AG10803 (cell line): ENCODE measurements around the gene RARRES1.

Source experiments
- DNase-seq: peaks from one replicate; pipeline ENCODE4 v3.0.0; 2010; ENCODE audit warnings: low read depth
- H3K4me3 ChIP-seq: 2 replicates; pipeline ENCODE4 v1.5.1; 2011; ENCODE audit warnings: mild to moderate bottlenecking, low read length, control low read depth
- TF ChIP-seq, protein P1 (sequence below): conservative IDR thresholded peaks from 2 replicates; pipeline ENCODE4 v1.5.1; 2011; ENCODE audit warnings: mild to moderate bottlenecking, low read length, control low read depth, inconsistent platforms

Gene RARRES1

GRCh38 chr3:158727206-158728060 is 4.8 kb downstream of the RARRES1 start:
- TF ChIP-seq, protein P1, sequence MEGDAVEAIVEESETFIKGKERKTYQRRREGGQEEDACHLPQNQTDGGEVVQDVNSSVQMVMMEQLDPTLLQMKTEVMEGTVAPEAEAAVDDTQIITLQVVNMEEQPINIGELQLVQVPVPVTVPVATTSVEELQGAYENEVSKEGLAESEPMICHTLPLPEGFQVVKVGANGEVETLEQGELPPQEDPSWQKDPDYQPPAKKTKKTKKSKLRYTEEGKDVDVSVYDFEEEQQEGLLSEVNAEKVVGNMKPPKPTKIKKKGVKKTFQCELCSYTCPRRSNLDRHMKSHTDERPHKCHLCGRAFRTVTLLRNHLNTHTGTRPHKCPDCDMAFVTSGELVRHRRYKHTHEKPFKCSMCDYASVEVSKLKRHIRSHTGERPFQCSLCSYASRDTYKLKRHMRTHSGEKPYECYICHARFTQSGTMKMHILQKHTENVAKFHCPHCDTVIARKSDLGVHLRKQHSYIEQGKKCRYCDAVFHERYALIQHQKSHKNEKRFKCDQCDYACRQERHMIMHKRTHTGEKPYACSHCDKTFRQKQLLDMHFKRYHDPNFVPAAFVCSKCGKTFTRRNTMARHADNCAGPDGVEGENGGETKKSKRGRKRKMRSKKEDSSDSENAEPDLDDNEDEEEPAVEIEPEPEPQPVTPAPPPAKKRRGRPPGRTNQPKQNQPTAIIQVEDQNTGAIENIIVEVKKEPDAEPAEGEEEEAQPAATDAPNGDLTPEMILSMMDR, result peak; percentile 90
- no peak overlapping the region for H3K4me3 ChIP-seq
- peak; percentile 75 for DNase-seq

DNA sequence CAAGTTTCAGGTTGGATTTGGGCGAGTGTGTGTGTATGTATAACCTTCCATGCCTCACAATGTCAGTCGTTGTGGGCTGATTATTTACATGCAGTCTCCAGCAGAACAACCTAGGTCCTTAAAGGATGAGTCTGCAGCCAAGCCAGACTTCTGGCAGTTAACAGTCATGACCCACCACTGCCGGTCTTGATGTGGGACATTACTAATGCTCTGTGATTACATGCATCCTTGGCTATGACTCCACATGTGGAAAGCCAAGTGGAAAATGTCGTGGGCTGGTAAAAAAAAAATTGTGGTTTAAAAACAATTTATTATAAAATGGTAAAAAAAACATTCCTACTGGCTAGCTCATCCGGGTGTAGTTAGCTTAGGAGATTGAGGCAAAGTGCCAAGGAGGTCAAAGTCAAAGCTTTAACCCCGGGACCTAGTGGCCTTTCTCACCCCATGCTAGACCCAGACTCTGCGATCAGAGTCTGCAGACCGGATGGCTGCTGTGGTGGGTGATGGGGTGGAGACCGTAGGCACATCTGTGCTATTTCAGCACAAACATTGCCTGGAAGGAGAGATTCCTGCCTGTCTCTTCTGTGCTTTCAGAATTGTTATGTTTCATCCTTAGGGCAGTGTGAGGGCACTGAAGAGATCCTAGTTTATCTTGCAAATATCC is 6.8 kb downstream of the RARRES1 start:
- H3K4me3 ChIP-seq, result no peak overlapping the region
- TF ChIP-seq, protein P1, result no peak
- DNase-seq, result peak; percentile 96

GRCh38 chr3:158723991-158724390 is 8.3 kb downstream of the RARRES1 start:
- DNase-seq, result no peak
- TF ChIP-seq, protein P1, result no peak
- H3K4me3 ChIP-seq, result no peak overlapping the region

GRCh38 chr3:158722108-158722507 is 10.1 kb downstream of the RARRES1 start:
- no peak for DNase-seq
- no peak overlapping the region for H3K4me3 ChIP-seq
- TF ChIP-seq, protein P1, result no peak

DNA sequence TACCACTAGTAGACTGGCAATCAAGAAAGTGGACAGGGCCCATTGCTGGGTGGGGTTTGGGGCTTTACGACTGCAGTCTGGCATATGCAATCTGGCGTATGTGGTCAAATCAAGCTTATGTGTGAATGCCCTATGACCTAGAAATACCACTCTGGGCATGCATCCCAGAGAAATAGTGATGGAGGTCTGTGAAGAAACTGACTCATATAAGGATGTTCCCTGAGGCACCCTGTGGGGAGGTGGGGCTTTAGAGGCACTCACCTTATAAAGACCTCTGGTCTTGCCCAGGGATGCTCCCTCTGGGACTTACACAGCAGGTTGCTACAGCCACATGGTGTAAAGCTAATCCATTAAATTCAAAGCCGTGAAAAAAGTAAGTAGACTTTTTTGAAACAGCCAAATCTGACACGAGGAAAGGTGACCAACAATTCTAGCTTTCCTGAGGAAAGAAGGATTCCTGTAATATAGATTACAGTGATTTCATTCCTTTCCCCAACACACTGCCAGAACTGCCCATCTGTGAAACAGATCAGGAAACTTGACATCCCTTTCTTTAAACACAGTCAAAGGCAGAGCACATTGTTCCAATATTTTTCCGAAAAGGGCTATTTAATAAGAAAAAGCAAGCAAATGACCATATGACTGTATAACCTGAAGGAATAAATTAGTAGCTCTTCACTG is 13.6 kb downstream of the RARRES1 start:
- H3K4me3 ChIP-seq, result no peak overlapping the region
- TF ChIP-seq, protein P1, result no peak
- DNase-seq, result peak; percentile 88

DNA sequence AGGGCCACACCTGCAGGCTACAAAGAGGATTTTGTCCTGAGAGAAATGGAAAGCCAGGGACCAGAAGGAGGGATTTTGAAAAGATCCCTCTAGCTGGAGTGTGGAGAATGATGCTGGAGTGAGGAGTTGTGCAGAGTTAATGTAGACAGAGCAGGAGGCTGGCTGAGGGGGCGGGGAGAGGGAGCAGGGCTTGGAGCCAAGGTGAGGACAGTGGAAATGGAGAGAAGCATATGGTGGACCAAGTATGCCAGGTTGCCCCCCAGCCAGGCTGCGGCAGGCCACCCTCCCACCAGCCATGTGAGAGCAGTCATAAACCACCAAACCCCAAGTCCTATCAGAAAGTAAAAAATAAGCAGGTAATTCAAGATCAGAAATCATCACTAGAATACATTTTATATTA is 14.7 kb downstream of the RARRES1 start:
- H3K4me3 ChIP-seq, result no peak overlapping the region
- no peak for DNase-seq
- TF ChIP-seq, protein P1, result no peak
